ENCODE data around the gene POGLUT2.

Gene POGLUT2

GRCh38 chr13:102768909-102769308 is 29.9 kb downstream of the POGLUT2 start:
- DNase-seq (ENCODE audit: low spot score), result no peak

- DNase-seq (ENCODE audit: low spot score), result no peak
Observed at GRCh38 chr13:102763741-102764140, 35.0 kb downstream of the POGLUT2 start.

DNA sequence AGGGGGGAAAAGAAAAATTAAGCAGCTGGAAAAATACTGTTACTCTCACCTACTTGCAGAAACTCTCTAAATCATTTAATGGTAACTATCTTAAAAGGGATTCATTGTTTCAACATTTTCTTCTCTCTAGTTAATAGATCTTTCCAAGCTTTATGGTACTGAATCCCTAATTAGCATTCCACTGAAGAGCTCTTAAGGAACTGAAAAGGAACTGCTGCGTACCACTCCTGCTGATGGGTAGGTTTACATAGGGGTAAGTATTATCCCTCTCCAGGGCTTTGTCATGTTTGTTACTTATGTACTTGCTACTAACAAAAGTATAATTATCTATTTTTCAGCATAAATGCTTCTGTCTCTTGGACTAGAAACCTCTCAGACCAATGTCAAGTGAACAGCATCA is 37.7 kb downstream of the POGLUT2 start:
- no peak for DNase-seq (ENCODE audit: low spot score)

GRCh38 chr13:102758842-102759241 is 39.9 kb downstream of the POGLUT2 start:
- DNase-seq (ENCODE audit: low spot score), result no peak

- no peak for DNase-seq (ENCODE audit: low spot score)
Observed at GRCh38 chr13:102757006-102757405, 41.8 kb downstream of the POGLUT2 start.

- no peak for DNase-seq (ENCODE audit: low spot score)
Observed at GRCh38 chr13:102751886-102752285, 46.9 kb downstream of the POGLUT2 start.

- no peak for DNase-seq (ENCODE audit: low spot score)
Observed at GRCh38 chr13:102742506-102742905, 56.3 kb downstream of the POGLUT2 start.

DNA sequence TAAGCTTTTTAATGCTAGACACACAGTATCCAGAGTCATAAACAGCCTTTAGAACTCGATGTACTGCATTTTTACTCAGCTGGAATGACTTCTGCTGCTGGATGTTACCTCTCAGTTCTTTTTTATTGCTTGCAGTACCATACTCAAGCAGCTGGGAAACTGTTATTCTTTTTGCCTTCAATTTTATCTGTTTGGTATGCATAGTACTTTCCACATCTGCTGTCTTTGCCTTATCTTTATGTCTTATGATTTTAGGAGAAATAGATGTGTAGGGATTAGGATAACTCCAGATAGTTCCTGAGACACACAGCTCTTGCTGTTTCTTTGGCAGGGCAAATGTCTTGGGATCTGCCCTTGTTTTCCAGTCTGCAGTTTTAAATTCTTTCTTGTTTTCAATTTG is 56.7 kb downstream of the POGLUT2 start:
- no peak for DNase-seq (ENCODE audit: low spot score)
